ENCODE measurements around the gene BRD9. TPM values are rescaled to one million over a fixed set of nuclear protein-coding genes. Genes with fewer than 3 reads are reported as not detected.

BRD9 gene
- total and polyA plus RNA-seq, 9 of the 15 experiments (the other 6 are each of a cell fraction or from before 2014, with no cell fraction given), result 2.4 to 68.7 (median 44.9) TPM

GRCh38 chr5:932151-932627, 39.6 kb upstream of the BRD9 start (continued):
- no peak for TF ChIP-seq POLR2AphosphoS5 (IDR thresholded peaks at IDR 0.05; ENCODE audit: control insufficient read depth, insufficient read depth, low read depth, low read length)
- TF ChIP-seq NFE2 (IDR thresholded peaks at IDR 0.05; ENCODE audit: low read depth), result no peak
- TF ChIP-seq ZBTB2 (IDR thresholded peaks at IDR 0.05), result no peak

DNA sequence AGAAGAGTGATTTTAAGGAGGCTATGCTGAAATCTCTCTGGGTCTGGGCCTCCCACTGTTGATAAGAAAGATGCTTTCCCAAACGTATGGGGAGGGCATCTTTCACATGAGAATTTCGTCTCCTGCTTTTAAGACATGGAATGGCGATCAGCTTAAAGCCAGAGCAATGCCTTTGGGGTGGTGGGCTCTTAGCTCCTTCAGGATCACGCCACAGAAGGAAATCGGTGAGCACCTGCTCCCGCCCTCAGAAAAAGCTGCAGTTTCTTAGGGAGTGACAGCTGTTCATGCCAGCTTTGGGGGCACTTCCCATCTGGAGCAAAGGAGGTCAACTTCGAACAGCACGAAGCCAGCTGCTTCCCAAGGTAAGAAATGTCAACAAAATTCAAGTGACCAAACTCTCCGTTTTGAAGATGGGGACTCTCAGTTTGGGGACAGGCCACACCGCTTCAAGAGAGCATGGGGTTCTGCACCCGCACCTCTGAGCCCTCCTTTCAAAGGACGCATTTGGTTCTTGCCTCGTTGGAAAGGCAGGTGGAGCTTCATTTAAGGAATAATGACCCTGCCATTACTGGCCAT, 39.1 kb upstream of the BRD9 start:
- Histone ChIP-seq H3K27me3 (ENCODE audit: control insufficient read depth in 2 of 2, insufficient read depth in 2 of 2, low read length in 2 of 2) (peaks cover 12 to 27% of the 10 kb centered on the region in 2 experiments), H4K20me1 (replicated peaks; ENCODE audit: control insufficient read depth, insufficient read depth, low read length) (no peaks in the 10 kb centered on the region; the same call in 1 of the 2 replicates), H3K36me3 (ENCODE audit: control insufficient read depth, insufficient read depth, low read length) (no peaks in the 10 kb centered on the region), H3K9me1 (ENCODE audit: control insufficient read depth, insufficient read depth, low read length) (no peaks in the 10 kb centered on the region), H3K4me1 (replicated peaks in 1 of 2; ENCODE audit: control insufficient read depth in 2 of 2, insufficient read depth in 2 of 2, low read length in 2 of 2) (peaks cover 0 to 7% of the 10 kb centered on the region in 2 experiments; a peak in 1 of 5 replicates), H3K9me3 (replicated peaks; ENCODE audit: control insufficient read depth, insufficient read depth, low read depth, low read length) (no peaks in the 10 kb centered on the region), H3K9ac (ENCODE audit: insufficient read depth in 1 of 2, low read depth in 2 of 2, low read length in 2 of 2) (no peak overlapping the region; a peak in 1 of 4 replicates), H2AFZ (ENCODE audit: low read depth, low read length) (no peak overlapping the region), H3K4me2 (ENCODE audit: insufficient read depth, low read length) (no peak overlapping the region), H3K27ac (ENCODE audit: extremely low read depth, low read depth, low read length) (no peak overlapping the region), H3K79me2 (ENCODE audit: control insufficient read depth, insufficient read depth, low read length) (no peaks in the 10 kb centered on the region), H3K4me3 (no peak overlapping the region)
- intact Hi-C loops (cut with micrococcal nuclease), result no loop called here
- no TSS peak for BruUV-seq (replicated peaks)
- 0% methylated on average over 13 of the region's 13 CpGs for WGBS (ENCODE audit: insufficient coverage, low coverage, missing lambda C conversion rate)
- ChIA-PET POLR2A (interaction anchor here (0.6 to 1.4 kb wide), 4 partner anchors 8 to 289 kb away, joined by 3 to 4 read pairs (median 3); no protein-coding TSS in a partner anchor), CTCF (ENCODE audit: low intra/inter-chr PET ratio) (no interaction called here)
- FAIRE-seq (no peak), ATAC-seq (no peak), DNase-seq (ENCODE audit: extremely low read depth in 1 of 4, low spot score in 3 of 4) (no peak)
- in situ Hi-C loops (cut with MboI), result loop anchor here (25.0 kb wide), 1 partner anchor 706 kb away; no protein-coding TSS in a partner anchor
- no peak for TF ChIP-seq ARHGAP35 (IDR thresholded peaks at IDR 0.05; ENCODE audit: partially characterized antibody)
- no peak for TF ChIP-seq EP300 (IDR thresholded peaks at IDR 0.05; ENCODE audit: low read length)
- no peak for TF ChIP-seq ZNF384 (IDR thresholded peaks at IDR 0.05; ENCODE audit: low read depth, low read length)
- TF ChIP-seq SMARCC2 (IDR thresholded peaks at IDR 0.05; ENCODE audit: low read depth), result no peak
- no peak for TF ChIP-seq ZNF347 (CRISPR knock-in tag; IDR thresholded peaks at IDR 0.05; ENCODE audit: low read depth)
- no peak for TF ChIP-seq NFIX (CRISPR knock-in tag; IDR thresholded peaks at IDR 0.05; ENCODE audit: low read depth)
- no peak for TF ChIP-seq BRCA1 (IDR thresholded peaks at IDR 0.05)
- TF ChIP-seq BRCA1 (CRISPR knock-in tag; IDR thresholded peaks at IDR 0.05), result no peak
- TF ChIP-seq ZNF24 (IDR thresholded peaks at IDR 0.05), result no peak
- no peak for TF ChIP-seq ZNF766 (CRISPR knock-in tag; conservative IDR thresholded peaks at IDR 0.05)
- TF ChIP-seq EZH2 (IDR thresholded peaks at IDR 0.05; ENCODE audit: borderline replicate concordance, low read depth, low read length), result no peak
- no peak for TF ChIP-seq DMBX1 (CRISPR knock-in tag; IDR thresholded peaks at IDR 0.05; ENCODE audit: borderline replicate concordance)
- no peak for TF ChIP-seq MECOM (CRISPR knock-in tag; IDR thresholded peaks at IDR 0.05)

Measured in K562 (cell line).